Lower leg skin (tissue), 4 donors: ENCODE measurements around the gene ZBTB37. TPM values are rescaled to one million over a fixed set of nuclear protein-coding genes. Genes with fewer than 3 reads are reported as not detected.

ENCODE experiments used
- DNase-seq, 2 donors: peaks; one replicate each; pipeline ENCODE4 v3.0.0-alpha.2; 2019; ENCODE audit warnings: low spot score in 2 of 2
- H3K4me3 ChIP-seq: fragments of 200-600 bp; sonication (generic); 2 replicates; pipeline ENCODE4 v1.5.1; 2017; ENCODE audit warnings: mild to moderate bottlenecking, low read depth; ENCODE audit not compliant: poor library complexity, severe bottlenecking
- POLR2A ChIP-seq, 2 donors: fragments of 450-650 bp; IDR thresholded peaks; one replicate each; pipeline ENCODE4 v1.6.1; 2016 to 2017; ENCODE audit warnings: antibody characterized with exemption in 2 of 2, mild to moderate bottlenecking in 1 of 2, moderate library complexity in 1 of 2
- whole genome bisulfite sequencing, 2 donors: methylation state at CpG; one replicate each; pipeline ENCODE4 v1.1.5; 2018; 5-methylcytosine and 5-hydroxymethylcytosine counted together
- intact Hi-C: fragments of 100-400 bp; cut with DNase I; formaldehyde crosslinking; loops from one replicate; pipeline ENCODE4 v1.15.0; 2023; ENCODE audit warnings: low total_unique reads
- total RNA-seq, 4 donors: library from RNA; depleted of rRNA; stranded (reverse); fragments of >200 nt; gene quantifications; one replicate each; pipeline ENCODE4 v1.1.0, GENCODE V29; 2016
- TF ChIP-seq, protein P1 (sequence below), 3 donors: fragments of 450-650 bp; IDR thresholded peaks; one replicate each; pipeline ENCODE4 v1.5.1; 2016; ENCODE audit warnings: antibody characterized with exemption in 3 of 3, mild to moderate bottlenecking in 3 of 3, moderate library complexity in 2 of 3

The ZBTB37 gene
- total RNA-seq, 4 donors from 2014 or later, result 5.1 to 9.6 (median 7.3) TPM

DNA sequence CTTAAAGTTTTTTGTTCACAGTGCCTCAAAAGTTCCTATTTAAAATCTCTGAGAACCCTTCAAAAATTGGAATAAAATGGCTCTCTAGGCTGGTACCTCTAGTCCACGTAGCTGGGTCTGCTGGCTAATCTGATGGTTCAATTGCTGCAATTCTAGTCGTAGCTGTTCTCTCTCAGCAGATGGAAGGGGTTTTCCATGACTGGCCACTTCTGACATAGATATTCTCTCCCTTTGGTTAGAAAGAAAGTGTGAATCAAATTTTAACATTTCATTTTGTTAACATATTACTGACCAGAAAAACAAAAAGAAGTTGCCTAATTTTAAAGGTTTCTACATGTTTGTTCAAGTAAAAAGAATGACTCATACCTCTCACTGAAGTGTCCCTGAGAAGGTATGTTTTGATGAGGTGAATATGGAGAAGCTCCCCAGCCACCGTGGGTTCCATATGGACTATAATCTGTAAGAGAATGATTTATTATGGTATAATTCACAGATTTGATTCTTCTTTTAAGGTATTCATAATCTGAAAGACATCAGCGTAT, 78.3 kb downstream of the ZBTB37 start:
- DNase-seq, result no peak
- 78 to 81% methylated on average over 4 of the region's 4 CpGs for WGBS, 2 donors
- intact Hi-C loops, result no loop called here
- no peak for TF ChIP-seq POLR2A (IDR thresholded peaks at IDR 0.05)
- TF ChIP-seq, protein P1, sequence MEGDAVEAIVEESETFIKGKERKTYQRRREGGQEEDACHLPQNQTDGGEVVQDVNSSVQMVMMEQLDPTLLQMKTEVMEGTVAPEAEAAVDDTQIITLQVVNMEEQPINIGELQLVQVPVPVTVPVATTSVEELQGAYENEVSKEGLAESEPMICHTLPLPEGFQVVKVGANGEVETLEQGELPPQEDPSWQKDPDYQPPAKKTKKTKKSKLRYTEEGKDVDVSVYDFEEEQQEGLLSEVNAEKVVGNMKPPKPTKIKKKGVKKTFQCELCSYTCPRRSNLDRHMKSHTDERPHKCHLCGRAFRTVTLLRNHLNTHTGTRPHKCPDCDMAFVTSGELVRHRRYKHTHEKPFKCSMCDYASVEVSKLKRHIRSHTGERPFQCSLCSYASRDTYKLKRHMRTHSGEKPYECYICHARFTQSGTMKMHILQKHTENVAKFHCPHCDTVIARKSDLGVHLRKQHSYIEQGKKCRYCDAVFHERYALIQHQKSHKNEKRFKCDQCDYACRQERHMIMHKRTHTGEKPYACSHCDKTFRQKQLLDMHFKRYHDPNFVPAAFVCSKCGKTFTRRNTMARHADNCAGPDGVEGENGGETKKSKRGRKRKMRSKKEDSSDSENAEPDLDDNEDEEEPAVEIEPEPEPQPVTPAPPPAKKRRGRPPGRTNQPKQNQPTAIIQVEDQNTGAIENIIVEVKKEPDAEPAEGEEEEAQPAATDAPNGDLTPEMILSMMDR (IDR thresholded peaks at IDR 0.05), result no peak
- no peak overlapping the region for H3K4me3 ChIP-seq

DNA sequence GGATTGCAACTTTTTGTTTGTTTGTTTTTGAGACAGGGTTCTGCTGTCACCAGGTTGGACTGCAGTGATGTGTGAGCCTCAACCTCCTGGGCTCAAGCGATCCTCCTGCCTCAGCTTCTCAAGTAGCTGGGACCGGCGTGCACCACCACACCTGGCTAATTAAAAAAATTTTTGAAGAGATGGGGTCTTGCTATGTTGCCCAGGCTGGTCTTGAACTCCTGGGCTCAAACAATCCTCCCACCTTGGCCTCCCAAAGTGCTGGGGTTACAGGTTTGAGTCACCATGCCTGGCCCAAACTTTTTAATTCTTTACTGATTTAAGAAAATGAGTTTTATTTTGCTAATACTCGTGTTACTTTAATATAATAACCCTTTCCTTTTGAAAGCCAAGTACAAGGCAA, 80.4 kb downstream of the ZBTB37 start:
- H3K4me3 ChIP-seq, result no peak overlapping the region
- DNase-seq, result no peak
- intact Hi-C loops, result no loop called here
- TF ChIP-seq POLR2A (IDR thresholded peaks at IDR 0.05), result no peak
- TF ChIP-seq, protein P1 (IDR thresholded peaks at IDR 0.05), result no peak
- WGBS, 2 donors, result 96 to 99% methylated on average over 4 of the region's 4 CpGs

Other genes starting within 250 kb of the ZBTB37 start
- not detected for gene TEX50, start 233.0 kb upstream of the ZBTB37 start, total RNA-seq
- gene ANKRD45, start 198.5 kb upstream of the ZBTB37 start, total RNA-seq, result 1 to 10 TPM in 1 of 4 donors, not detected in 3; 1.1 TPM
- gene KLHL20, start 153.4 kb upstream of the ZBTB37 start, total RNA-seq, result 10 to 100 TPM; 18.2 to 31.6 (median 19.9) TPM
- gene DARS2, start 43.7 kb upstream of the ZBTB37 start, total RNA-seq, result 1 to 10 TPM; 5.4 to 8.2 (median 7.1) TPM
- 1 to 10 TPM; 2.7 to 6.8 (median 4.1) TPM for gene CENPL, start 43.5 kb upstream of the ZBTB37 start, total RNA-seq
- gene GAS5, start 391 bp upstream of the ZBTB37 start, total RNA-seq, result 100 to 1,000 TPM; 311 to 461 (median 384) TPM
- gene SERPINC1, start 48.9 kb downstream of the ZBTB37 start, total RNA-seq, result not detected
- 10 to 100 TPM; 16.1 to 30.9 (median 27.0) TPM for gene RC3H1, start 154.0 kb downstream of the ZBTB37 start, total RNA-seq